HG03108 (cell line): Measurements from ENCODE around the gene PHACTR3.

Experiments
- ATAC-seq: cut with Tn5 transposase; IDR thresholded peaks from one replicate; pipeline ENCODE4 v1.9.1; 2021; ENCODE audit warnings: moderate library complexity; ENCODE audit not compliant: unreplicated experiment

The PHACTR3 gene

DNA sequence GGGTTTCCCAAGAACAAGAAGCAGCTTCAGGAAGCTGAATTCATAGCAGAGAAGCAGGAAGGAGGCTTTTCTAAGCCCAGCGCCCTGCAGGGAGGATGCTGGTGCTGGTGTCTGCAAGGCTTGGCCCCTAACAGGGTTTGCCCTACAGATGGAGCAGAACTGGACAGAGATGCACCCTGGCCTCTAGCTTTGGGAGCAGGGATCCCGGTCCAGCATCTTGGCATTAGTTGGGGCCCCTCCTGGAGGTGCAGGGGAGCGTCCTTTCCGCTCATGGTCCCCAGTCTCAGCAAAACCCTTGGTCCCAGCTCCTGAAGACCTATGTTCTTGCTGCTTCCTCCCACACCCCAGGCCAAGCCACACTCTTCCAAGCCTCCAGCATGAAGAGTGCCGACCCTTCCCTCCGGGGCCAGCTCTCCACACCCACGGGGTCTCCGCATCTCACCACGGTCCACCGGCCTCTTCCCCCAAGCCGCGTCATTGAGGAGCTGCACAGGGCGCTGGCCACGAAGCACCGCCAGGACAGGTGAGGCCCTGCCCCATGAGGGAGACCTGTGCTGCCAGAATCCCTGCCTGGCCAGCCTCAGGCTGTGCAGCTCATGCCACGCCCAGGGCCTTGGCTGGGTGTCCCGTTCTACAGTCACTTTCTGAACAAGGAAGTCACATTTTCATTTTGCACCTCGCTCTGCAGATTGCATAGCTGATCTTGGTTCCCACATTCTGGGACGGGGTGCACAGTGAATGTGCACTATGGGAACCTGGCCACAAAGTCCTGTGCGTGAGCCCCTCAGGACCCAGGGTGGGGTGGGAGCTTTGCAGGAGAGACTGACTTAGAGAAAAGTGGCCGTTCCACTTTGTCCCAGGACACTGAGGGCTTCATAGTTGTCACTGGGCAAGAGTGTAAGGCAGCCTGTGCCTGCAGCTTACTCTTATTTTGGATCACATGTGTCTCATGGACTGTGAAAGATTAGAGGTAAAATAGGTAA lies 168.9 kb downstream of the PHACTR3 start:
- ATAC-seq = no peak

DNA sequence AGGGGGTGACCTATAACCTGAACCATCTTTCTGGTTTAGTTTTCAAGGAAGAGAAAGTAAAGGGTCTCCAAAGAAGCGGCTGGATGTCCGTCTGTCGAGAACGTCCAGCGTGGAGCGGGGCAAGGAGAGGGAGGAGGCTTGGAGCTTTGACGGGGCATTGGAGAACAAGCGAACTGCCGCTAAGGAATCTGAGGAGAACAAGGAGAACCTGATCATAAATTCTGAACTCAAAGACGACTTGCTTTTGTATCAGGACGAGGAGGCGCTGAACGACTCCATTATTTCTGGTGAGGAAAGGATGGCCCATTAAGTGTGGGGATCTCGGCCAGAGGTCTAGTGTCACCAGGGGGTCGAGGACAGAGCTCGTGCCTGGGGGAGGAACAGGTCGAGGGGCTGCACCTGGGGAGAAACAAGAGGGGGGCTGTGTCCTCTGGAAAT lies 169.9 kb downstream of the PHACTR3 start:
- ATAC-seq = no peak

DNA sequence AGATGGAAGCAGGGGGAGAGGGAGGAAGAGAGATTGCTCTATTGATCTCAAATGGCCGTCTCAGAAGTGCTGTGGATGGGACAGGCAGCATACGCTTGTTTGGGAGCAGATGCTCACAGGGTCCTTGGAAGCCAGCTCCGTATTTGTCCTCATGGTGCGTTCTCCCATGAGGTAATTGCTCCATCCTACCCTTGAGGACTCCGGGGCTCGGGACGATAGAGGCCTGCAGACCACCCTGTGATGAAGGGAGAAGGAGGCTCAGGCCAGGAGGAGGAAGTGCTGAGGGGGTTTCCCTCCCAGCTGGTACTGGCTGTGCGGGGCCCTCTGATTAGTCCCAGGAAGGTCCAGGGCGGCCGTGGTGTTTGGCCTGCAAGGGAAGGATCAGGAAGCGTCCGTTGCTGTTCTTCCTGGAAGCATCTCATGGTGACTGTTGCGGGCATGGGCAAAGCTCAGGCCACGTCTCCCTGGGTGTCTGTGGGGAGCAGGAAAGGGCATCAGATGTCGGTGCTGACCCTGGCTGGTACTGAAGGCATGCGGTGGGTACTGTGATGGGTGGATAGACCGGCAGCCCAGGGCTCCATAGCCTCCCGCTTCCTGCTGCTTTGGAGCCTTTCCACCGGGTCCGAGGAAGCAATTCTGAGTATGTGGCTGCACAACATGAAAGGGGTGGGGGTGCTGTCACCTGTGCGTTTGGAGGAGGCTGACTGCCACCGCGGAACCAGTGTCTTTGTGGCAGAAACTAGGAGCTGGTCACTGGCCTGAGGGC lies 170.8 kb downstream of the PHACTR3 start:
- no peak for ATAC-seq

DNA sequence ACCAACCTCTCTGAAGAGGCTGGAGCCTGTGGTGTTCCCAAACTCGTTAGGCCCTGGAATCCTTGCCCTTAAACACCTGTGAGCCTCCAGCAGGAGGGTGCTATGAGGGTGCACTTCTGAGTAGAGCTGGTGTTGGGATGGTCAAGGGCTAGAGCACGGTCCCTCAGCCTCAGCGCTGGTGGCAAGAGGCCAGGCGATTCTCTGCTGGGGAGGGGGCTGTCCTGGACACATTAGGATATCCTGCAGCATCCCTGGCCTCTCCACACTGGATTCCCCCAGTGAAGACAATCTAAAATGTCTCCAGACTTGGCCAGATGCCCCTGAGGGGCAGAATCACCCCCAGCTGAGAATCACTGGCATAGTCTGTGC lies 171.3 kb downstream of the PHACTR3 start:
- ATAC-seq = no peak

DNA sequence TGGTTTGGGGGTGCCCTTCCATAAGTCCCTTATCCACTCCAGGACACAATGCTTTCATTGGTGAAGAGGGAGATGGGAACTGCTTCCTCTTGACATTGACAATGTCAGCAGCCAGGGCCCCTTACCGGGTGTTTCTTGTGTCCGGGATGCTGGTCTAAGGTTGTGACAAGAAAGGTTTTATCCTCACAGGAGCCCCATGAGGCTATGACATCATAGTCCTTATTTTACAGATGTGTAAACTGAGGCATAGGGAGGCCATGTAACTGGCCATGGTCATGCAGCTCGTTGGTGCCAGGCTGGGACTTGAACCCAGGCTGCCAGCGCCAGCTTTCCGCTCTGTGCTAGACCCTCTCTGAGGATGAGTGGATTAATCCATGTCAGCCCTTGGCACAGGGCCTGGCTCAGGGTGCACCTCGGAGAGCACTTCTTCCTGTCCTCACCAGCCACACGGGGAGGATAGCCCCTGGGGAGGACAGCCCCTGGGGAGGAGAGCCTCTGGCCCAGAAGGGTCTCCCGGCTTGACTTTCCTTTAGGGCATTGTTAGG lies 171.8 kb downstream of the PHACTR3 start:
- no peak for ATAC-seq

DNA sequence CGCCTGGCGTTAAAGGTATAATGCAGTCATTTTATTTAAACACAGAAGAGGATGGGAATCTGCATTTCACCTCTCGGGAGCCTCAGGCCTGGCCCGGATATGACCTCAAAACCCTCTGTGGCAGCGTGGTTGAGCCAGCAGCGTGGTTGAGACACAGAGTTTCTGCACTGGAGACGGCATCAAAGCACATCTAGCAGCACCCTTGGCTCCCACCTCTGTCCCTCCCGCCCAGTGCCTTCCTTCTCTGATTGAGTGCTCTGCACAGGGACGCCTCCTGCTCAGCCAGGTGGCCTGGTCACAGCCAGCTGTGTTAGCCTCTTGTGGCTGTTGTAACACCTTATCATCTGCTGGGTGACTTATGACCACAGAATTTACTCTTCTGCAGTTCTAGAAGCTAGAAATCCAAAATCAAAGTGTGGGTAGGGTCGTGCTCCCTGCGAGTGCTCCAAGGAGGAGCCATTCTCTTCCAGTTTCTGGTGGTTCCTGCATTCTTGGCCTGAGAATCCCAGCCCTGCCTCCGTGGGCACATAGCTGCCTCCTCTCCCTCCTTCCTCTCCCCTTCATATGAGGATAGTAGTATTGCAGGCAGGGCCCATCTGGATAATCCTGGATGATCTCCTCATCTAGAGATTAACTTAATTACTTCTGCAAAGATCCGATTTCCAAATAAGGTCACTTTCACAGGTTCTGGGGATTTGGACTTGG lies 172.4 kb downstream of the PHACTR3 start:
- no peak for ATAC-seq

DNA sequence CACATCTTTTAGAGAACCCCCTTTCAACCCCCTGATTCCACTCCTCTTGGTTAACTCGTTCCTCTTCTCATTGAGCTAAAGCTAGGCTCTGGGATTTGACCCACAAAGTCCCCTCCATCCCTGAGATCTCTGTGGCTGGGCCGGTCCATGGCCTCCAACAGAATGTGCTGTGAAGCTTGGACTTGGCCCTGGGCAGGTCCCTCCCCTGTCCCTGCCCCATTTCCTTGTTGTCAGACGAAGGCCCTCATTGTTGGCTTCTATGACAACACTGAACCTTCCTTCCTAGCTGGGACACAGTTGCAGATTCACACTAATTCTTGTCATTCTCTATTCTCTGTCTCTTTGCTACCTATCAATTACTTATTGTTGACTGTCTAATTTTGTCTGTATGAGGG lies 173.0 kb downstream of the PHACTR3 start:
- ATAC-seq = no peak

DNA sequence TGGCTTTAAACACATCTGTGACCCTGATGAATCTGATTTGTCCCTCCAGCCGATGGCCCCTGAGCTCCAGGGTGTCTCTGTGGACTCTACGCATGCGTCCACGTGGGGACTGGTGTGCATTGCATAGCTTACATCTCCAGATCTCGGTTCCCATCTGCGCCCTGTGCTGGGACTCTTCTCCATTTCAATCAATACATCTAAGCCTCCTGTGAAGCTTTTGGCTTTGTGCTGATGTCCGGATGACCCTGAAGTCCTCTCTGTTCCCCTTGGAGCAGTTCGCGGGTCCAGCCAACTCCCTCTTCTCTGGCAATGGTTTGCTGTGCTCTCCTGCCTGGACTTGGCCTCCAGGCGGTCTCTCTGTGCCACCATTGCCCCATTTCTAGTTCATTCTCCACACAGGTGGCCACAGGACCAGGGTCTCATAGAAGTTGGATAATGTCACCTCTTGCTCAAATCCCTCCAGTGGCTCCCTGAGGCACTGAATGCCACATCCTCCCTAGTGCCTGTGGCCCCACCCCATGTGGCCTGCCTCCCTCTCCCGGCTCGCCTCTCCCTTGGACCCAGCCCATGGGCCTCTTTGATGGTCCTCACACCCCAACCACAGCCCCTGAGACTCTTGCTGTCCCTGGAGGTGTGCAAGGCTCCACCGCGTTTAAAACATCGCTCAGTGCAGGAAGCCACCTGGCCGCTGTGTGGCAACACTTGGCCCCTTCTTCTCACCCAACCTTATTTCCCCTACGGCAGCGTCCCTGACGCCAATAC lies 173.7 kb downstream of the PHACTR3 start:
- ATAC-seq = no peak

DNA sequence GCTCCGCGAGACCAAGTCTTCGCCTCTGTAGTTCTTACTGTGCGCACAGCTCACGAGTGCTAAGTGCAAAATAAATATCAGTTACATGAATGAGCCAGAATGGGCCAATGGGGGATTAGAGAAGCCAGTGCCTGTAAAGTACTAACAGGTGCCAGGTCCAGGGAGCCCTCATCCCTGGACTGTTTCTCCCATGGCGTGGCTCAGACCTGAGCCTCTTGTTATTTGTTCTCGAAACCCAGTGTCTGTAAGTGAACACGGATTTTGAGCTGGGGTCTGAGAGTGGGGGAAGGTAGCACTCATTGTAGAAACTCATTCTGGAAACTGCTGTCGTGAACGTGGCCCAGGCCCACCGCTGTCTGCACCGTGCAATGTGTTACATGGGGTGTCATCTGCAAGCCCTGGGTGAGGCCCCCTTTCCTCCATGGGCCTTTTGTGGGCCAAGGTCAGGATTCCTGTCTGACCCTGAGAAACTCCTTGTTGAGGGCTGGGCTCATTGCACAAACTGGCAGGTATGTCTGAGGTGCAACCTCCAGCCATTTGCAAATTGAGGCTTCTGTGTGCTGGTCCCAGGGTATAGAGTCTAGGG lies 174.4 kb downstream of the PHACTR3 start:
- no peak for ATAC-seq

DNA sequence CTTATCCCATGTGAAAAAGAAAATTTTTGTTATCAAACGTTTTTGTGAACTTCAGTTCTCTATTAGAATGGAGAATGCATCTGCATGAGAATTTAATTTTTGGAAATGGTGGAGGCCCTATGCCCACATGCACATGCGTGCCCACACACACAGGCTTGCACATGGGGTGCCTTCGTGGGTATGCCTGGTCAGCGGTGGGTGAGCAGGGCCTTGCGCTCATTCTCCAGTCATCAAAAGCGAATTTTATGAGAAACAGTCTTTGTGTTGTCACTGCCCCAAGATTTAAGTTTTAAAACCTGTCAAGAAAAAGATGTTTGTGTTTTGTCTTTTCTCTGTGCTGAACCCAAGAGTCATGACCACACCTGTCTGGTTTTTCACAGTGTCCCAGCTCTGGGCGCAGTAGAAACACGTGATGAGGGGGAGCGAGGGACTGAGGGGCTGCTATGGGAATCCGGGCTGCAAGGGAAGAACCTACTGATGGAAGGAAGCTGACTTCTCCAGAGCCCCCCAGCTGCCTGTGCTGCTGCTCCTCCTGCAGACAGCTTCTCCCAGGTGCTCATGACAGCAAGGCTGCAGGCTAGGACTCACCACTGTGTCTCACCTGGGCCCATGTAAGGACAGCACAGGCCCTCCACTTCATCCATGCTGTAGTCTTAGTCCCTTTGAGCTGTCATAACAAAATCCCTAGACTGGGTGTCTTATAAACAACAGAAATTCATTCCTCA lies 175.5 kb downstream of the PHACTR3 start:
- ATAC-seq = no peak

DNA sequence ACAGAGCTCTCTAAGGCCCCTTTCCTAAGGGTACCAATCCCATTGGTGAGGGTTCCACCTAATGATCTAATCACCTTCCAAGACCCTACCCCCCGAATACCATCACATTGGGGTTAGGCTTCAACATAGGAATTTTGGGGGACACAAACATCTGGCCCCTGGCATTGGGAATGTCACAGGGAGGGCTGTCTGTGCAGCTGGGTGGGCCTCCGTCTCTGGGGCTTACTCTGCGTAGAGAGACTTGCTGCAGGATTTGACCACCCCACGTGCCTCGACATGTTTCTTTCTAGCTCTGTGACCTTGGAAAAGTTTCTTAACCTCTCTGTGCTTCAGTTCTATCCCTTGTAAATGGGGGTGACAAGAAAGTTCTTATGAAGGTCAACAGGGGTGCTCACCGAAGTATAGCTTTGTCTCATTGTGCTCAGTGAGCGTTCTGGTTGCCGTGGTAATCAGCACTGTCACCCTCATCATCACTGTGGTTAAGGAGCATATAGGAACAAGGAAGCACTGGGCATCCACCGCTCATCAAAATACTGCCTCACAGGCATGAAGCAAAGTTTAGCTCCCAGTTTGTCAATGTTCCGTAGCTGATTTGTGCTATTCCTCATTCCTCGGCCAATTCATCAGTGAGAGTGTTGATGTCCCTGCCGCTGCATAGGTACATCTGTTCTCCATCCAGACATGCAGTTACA lies 176.3 kb downstream of the PHACTR3 start:
- no peak for ATAC-seq

DNA sequence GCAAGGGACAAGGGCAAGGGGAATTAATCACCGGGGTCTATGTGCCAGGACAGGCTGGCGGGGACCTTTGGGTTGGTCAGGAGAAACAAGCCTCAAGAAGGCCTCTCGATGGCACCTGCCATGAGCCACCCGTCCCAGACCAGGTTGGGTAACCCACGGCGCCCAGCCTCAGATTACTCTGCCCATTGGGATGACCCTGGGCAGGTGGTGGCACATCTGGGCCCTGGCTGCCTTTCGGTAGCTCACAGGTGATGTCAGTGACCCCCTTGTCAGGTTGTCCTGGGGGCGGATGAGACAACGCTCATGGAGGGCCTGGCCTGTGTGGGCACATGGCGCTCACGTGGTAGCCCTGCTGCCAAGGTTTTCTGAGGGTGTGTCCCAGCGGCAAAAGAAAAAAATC lies 176.9 kb downstream of the PHACTR3 start:
- no peak for ATAC-seq

DNA sequence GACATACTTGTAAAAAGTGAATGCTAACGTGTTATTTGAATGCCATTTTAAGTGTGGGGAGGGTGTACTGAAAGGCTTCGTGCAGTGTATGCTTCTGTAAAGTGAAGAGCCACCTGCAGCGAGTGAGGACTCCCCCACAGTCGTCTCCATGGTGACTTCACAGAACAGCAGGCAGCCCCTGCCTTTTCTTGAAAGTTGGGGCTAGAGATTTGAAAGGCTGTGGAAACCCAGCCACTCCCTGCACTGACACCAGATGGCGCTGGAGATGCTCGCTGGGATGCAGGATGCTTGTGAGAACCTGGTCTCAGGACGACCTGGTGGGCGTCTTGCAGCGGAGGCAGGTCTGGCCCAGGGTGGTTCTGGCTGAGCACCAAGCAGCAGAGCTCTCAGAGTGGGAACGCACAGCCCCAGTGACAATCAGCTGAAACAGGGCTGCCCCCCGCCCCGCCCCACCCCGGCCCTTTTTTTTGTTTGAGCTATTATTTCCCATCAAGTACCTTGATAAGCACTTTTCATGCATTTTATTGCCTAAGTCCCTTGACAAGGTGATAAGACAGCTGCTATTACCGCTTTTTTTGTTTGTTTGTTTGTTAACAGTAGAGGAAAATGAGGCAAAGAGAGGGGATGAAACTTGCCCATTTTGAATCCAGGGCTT lies 178.8 kb downstream of the PHACTR3 start:
- no peak for ATAC-seq

DNA sequence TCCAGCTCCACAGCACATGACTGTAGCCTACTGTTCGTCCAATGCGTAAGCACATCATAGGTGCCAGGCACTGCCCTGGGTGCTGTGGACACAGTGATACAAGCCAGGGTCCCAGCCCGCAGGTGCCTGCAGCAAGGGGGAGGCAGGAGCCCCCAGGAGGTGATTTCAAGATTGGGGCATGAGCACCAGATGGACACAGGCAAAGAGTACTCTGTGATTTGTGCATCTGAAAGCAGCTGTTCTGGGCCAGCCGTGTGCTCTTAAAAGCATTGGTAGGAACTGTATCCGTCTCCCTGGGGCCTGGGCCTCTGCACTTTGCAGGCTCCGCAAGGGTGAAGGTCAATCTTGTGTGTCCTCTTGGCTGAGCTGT lies 179.3 kb downstream of the PHACTR3 start:
- ATAC-seq = no peak

DNA sequence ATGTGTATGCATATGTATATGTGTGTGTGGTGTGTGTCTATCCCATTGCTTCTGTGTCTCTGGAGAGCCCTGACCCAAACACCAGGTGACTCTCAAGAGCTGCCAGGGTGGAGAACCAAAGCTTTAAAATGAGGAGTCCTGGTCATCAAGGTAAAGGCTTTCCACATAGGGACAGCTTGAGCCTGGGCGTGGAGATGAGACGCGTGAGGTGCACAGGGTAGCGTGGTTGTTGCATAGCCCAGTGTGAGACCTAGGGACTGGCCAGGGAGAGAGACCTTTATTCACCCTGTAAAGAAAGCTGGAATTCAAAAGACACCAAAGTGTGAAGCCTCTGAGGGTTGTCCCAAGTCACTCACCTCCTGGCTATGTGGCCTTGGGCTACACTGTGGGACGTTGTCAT lies 180.0 kb downstream of the PHACTR3 start:
- ATAC-seq = no peak

DNA sequence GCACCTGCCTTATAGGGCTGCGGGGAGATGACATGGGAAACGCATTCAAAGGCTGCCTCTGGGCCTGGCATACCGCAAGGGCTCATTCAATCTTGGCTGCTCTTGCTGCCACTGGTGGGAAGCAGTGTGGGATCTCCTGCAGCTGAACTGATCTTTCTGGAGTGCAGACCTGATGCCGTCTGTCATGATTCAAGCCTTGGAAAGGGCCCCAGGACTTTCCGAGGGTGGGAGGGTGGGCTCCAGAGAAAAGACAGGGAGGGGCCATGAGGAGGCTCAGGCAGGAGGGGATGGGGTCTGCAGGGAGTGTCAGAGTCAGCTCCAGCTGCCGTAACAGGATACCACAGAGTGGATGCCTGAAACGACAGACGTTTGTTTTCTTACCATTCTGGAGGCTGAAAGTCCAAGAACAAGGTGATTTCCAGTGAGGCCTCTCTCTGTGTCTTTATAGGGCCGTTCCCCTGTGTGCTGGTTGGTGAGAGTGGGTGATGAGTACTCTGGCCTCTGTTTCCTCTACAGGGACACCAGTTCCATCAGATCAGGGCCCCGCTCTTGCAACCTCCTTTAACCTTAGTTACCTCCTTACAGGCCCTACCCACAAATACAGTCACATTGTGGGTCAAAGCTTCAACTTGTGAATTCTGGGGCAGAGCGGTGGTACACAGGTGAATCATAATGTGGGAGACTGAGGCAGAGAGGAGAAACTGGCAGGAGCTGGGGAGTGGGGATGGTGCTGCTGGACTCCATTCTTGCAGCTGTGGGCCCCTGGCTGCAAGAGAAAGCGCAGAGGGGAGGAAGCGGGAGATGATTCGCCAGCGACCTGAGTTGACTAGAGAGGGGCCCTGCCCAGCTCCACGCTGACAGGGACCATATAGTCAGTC lies 180.7 kb downstream of the PHACTR3 start:
- ATAC-seq = no peak

DNA sequence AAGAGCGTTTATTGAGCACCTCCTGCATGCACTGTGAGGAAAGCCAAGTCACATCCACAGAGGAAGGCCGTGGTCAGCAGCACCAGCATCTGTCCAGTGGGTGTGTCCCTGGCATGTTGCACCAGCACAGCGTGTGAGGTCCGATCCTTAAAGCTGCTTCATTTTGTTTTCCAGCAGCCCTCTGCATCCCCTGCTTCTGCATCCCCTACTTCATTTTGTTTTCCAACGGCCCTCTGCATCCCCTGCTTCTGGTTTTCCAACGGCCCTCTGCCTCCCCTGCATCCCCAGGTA lies 181.3 kb downstream of the PHACTR3 start:
- ATAC-seq = no peak
